ENCODE results near the gene MAP3K9.

Gene MAP3K9

DNA sequence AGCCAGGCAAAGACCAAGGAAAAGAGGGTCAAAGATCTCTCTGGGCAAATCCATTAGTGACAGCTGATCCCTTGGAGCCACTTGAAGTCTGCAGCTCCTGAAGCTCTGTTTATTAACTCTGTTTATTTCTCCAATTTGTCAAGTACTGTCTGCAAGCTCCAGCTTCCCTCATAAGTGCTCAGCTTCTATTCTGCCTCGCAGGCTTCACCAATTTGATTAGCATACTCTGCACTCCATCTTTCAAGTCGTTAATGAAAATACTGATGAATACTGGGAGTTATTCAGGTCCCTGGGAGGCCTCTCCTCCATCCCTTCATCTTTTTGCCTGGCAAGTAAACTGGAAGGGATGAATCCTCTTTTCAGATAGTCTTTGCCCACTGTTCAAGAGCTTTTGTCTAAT lies 113.3 kb downstream of the MAP3K9 start:
- H3K27ac ChIP-seq: no peak overlapping the region
- TF ChIP-seq, protein P1, sequence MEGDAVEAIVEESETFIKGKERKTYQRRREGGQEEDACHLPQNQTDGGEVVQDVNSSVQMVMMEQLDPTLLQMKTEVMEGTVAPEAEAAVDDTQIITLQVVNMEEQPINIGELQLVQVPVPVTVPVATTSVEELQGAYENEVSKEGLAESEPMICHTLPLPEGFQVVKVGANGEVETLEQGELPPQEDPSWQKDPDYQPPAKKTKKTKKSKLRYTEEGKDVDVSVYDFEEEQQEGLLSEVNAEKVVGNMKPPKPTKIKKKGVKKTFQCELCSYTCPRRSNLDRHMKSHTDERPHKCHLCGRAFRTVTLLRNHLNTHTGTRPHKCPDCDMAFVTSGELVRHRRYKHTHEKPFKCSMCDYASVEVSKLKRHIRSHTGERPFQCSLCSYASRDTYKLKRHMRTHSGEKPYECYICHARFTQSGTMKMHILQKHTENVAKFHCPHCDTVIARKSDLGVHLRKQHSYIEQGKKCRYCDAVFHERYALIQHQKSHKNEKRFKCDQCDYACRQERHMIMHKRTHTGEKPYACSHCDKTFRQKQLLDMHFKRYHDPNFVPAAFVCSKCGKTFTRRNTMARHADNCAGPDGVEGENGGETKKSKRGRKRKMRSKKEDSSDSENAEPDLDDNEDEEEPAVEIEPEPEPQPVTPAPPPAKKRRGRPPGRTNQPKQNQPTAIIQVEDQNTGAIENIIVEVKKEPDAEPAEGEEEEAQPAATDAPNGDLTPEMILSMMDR (conservative IDR thresholded peaks at IDR 0.05; ENCODE audit: low read depth): no peak
- CTCF ChIA-PET: no interaction called here
- DNase-seq (ENCODE audit: low spot score): no peak
- POLR2A ChIA-PET (ENCODE audit: low non-redundant PET): no interaction called here

DNA sequence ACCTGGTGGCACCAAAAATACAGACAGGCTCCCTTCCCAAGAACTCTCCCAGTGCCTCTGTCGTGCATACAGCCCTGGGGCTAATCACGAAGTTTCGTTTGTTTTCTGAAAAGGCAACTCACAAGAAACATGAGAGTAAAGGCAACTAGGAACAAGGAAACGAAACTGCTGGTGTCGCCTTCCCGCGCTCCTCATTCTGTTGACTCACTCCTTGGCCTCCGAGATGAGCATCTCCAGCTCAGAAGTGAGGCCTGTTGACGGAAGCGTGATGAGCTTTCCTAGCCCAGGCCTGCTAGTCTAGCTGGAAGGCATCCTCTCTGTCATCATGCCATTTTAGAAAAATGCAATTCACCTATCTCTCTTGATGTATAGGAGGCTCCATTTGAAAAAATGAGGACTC lies 117.1 kb downstream of the MAP3K9 start:
- CTCF ChIA-PET: no interaction called here
- DNase-seq (ENCODE audit: low spot score): no peak
- no peak overlapping the region for H3K27ac ChIP-seq
- POLR2A ChIA-PET (ENCODE audit: low non-redundant PET): no interaction called here
- TF ChIP-seq, protein P1 (conservative IDR thresholded peaks at IDR 0.05; ENCODE audit: low read depth): no peak

DNA sequence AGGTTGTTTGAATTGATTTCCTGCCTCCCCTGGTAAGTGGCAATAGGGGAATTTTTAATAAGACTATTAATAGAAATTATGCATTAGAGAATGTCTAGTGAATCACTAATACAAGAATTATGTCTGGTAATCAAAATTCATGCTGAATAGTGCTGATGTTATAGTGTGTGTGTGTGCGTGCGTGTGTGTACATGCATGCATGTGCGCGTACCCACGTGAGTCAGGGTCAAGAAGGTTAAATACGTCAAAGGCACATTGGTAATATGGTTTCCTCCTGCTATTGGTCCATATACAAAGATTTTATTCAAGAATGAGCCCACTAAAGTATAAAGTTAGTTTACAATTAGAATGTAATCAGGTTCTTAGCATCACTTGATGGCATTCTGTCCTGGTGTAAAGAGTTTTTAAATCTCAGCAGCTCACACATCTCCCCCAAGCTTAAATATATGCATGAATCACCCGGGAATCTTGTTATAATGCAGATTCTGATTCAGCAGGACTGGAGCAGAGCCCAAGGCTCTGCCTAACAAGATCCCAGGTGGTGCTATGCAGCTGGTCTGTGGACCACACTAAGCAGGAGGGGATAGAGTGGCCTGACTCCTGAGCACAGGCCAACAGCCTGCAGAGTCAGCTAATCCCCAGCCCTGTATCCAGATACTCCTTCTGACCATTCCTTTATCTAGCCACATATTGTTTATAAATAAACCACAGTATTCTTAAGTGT lies 123.7 kb downstream of the MAP3K9 start:
- TF ChIP-seq, protein P1 (conservative IDR thresholded peaks at IDR 0.05; ENCODE audit: low read depth): no peak
- no peak for DNase-seq (ENCODE audit: low spot score)
- POLR2A ChIA-PET (ENCODE audit: low non-redundant PET): no interaction called here
- H3K27ac ChIP-seq: no peak overlapping the region
- CTCF ChIA-PET: interaction anchor here (0.5 kb wide), 1 partner anchor 15 kb away, joined by 5 read pairs; no protein-coding TSS in a partner anchor

DNA sequence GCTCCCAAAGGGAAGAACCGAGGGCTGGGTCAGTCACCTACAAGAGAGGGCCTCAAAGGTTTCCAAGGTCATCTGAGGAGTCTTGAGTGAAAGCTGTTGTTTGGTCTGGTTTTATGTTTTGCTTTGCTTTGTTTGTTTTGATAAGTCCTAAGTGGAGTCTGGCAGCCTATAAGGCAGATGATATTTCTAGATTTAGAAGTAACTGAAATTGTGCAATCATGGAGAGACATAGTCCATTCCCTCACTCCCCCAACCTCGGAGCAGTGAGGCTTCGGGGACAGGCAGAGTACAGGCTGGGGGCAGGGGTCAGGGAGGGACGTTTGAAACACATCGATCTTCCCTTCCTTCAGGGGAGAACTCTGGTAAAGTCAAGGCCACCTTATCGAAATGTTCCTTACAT lies 125.3 kb downstream of the MAP3K9 start:
- TF ChIP-seq, protein P1 (conservative IDR thresholded peaks at IDR 0.05; ENCODE audit: low read depth): no peak

DNA sequence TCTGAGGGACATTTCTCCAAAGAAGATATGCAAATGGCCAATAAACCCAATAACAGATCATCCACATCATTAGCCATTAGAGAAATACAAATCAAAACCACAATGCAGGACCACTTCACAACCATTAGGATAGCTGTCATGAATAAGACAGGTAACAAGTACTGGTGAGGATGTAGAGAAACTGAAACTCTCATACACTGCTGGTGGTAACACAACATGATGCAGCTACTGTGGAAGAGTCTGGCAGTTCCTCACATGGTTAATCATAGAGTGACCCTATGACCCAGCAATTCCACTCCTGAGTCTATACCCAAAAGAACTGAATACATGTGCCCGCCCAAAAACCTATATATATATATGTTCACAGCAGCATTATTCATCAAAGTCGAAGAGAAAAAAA lies 128.6 kb downstream of the MAP3K9 start:
- DNase-seq (ENCODE audit: low spot score): no peak
- H3K27ac ChIP-seq: no peak overlapping the region
- TF ChIP-seq, protein P1 (conservative IDR thresholded peaks at IDR 0.05; ENCODE audit: low read depth): no peak
- POLR2A ChIA-PET (ENCODE audit: low non-redundant PET): no interaction called here
- CTCF ChIA-PET: interaction anchor here (0.8 kb wide), 1 partner anchor 140 kb away, joined by 4 read pairs; no protein-coding TSS in a partner anchor

More for the DNA sequence above, 125.3 kb downstream of the MAP3K9 start:
- POLR2A ChIA-PET (ENCODE audit: low non-redundant PET): no interaction called here
- H3K27ac ChIP-seq: no peak overlapping the region
- DNase-seq (ENCODE audit: low spot score): no peak
- CTCF ChIA-PET: no interaction called here

DNA sequence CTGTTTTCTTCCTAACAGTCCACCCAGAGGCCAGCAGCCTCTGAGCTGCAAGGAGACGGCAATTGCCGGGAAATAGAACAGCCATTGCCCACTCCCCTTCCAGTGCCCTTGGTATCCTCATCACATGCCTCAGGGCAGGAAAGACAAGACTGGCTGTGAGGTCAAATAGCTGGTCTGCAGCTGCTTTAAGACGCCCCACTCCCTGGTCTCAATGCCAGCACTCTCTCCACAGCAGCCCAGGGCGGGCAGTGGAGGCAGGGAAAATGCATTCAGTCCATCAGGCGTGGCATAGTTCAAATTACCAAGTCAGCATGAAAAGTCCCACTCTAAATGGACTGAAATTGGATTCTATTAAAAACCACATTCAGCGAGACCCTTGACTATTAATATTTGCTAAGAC lies 132.0 kb downstream of the MAP3K9 start:
- no peak for DNase-seq (ENCODE audit: low spot score)
- ChIA-PET POLR2A (ENCODE audit: low non-redundant PET) (no interaction called here), CTCF (no interaction called here)
- TF ChIP-seq, protein P1 (conservative IDR thresholded peaks at IDR 0.05; ENCODE audit: low read depth): no peak
- H3K27ac ChIP-seq: no peak overlapping the region

All from RWPE1 (cell line).